HepG2 (cell line): ENCODE measurements around the gene TEAD3. TPM values are rescaled to one million over a fixed set of nuclear protein-coding genes. Genes with fewer than 3 reads are reported as not detected.

Source experiments
- ATAC-seq: fragments of 200-7000 bp; cut with Tn5 transposase; 3 replicates; pipeline ENCODE4 v1.9.1; 2020; ENCODE audit warnings: mild to moderate bottlenecking, moderate library complexity
- BruUV-seq: library from RNA; stranded (reverse); fragments of 400-500 nt; replicated peaks from 2 replicates; lab custom pipeline; 2021; lab: Mats Ljungman, UMichigan
- CTCF ChIA-PET: fragments of 300-600 bp; formaldehyde crosslinking; extraction: SDS; loops from one replicate; lab custom pipeline; 2021; ENCODE audit warnings: low total read pairs, inconsistent platforms, low intra/inter-chr PET ratio; lab: Yijun Ruan, JAX
- POLR2A ChIA-PET: fragments of 350-600 bp; sonication (Branson Sonifier 250); formaldehyde crosslinking; loops from one replicate; lab custom pipeline; 2020; ENCODE audit warnings: antibody characterized with exemption, inconsistent platforms; lab: Yijun Ruan, JAX
- DNase-seq: peaks from one replicate; pipeline ENCODE4 v3.0.0-alpha.2; 2015; ENCODE audit warnings: low spot score
- FAIRE-seq: peaks from 3 replicates; lab custom pipeline; 2011; peaks lifted over from hg19 to GRCh38; lab: Jason Lieb, UNC
- H2AFZ ChIP-seq: one replicate; pipeline ENCODE4 v1.6.1; 2011; ENCODE audit warnings: low read length, inconsistent platforms
- H3K27ac ChIP-seq: fragments of 300-600 bp; 3 replicates; pipeline ENCODE4 v1.8.0; 2011; ENCODE audit warnings: mixed run types, mild to moderate bottlenecking, mixed read lengths, low read length, inconsistent platforms; ENCODE audit not compliant: insufficient read depth; ENCODE audit errors: extremely low read length
- H3K27me3 ChIP-seq, 2 experiments: fragments of 200-600 bp in 1 of 2; 2 replicates in 1 of 2; 3 replicates in 1 of 2; pipeline versions ENCODE4 v1.6.0 to v1.8.0; 2011; ENCODE audit warnings: low read length in 2 of 2, mild to moderate bottlenecking in 2 of 2, moderate library complexity in 2 of 2, inconsistent platforms in 1 of 2; ENCODE audit not compliant: insufficient read depth in 2 of 2, control insufficient read depth in 1 of 2
- H3K36me3 ChIP-seq, 2 experiments: fragments of 200-600 bp in 1 of 2; replicated peaks in 1 of 2; 2 replicates in 1 of 2; 3 replicates in 1 of 2; pipeline versions ENCODE4 v1.5.1 to v1.8.0; 2011; ENCODE audit warnings: low read length in 2 of 2, inconsistent platforms in 1 of 2; ENCODE audit not compliant: insufficient read depth in 2 of 2, control insufficient read depth in 1 of 2
- H3K4me1 ChIP-seq: 2 replicates; pipeline ENCODE4 v1.5.1; 2012; ENCODE audit warnings: low read length, inconsistent platforms; ENCODE audit not compliant: insufficient read depth
- H3K4me2 ChIP-seq: 2 replicates; pipeline ENCODE4 v1.6.0; 2011; ENCODE audit warnings: low read depth, low read length, inconsistent platforms
- H3K4me3 ChIP-seq, 3 experiments: fragments of 200-600 bp in 1 of 3; sonication (generic), shearing (Covaris generic) in 1 of 3; replicated peaks in 1 of 3; 2 replicates each; pipeline ENCODE4 v1.5.1; 2011 to 2016; ENCODE audit warnings: low read length in 3 of 3, inconsistent platforms in 2 of 3, low read depth in 2 of 3, mild to moderate bottlenecking in 2 of 3, control low read depth in 1 of 3, mixed read lengths in 1 of 3; ENCODE audit not compliant: insufficient read depth in 1 of 3
- H3K79me2 ChIP-seq: one replicate; pipeline ENCODE4 v1.6.1; 2011; ENCODE audit warnings: low read length, inconsistent platforms; ENCODE audit not compliant: insufficient read depth
- H3K9ac ChIP-seq: 2 replicates; pipeline ENCODE4 v1.6.0; 2011; ENCODE audit warnings: mild to moderate bottlenecking, low read depth, low read length, inconsistent platforms; ENCODE audit not compliant: insufficient read depth
- H3K9me3 ChIP-seq: 2 replicates; pipeline ENCODE4 v1.5.1; 2012; ENCODE audit warnings: mild to moderate bottlenecking, low read length
- H4K20me1 ChIP-seq: 2 replicates; pipeline ENCODE4 v1.6.0; 2011; ENCODE audit warnings: inconsistent platforms, mild to moderate bottlenecking, low read length, moderate library complexity; ENCODE audit not compliant: insufficient read depth
- MXI1 ChIP-seq: IDR thresholded peaks from 3 replicates; pipeline ENCODE4 v1.6.1; 2012; ENCODE audit warnings: low read depth, low read length, inconsistent platforms, borderline replicate concordance
- NFIB ChIP-seq: sonication (generic); formaldehyde crosslinking; IDR thresholded peaks from 2 replicates; pipeline ENCODE4 v1.9.0; 2021; ENCODE audit warnings: missing genetic modification reagents, mild to moderate bottlenecking, borderline replicate concordance
- TAF1 ChIP-seq: sonication (generic); formaldehyde crosslinking; IDR thresholded peaks from 2 replicates; pipeline ENCODE4 v1.4.0; 2020; ENCODE audit warnings: missing genetic modification reagents
- TFDP1 ChIP-seq: IDR thresholded peaks from 2 replicates; pipeline ENCODE4 v1.6.1; 2016; ENCODE audit warnings: missing compliant biosample characterization, missing genetic modification reagents, borderline replicate concordance
- ZBTB20 ChIP-seq: sonication (generic); formaldehyde crosslinking; IDR thresholded peaks from 2 replicates; pipeline ENCODE4 v1.8.1; 2023; ENCODE audit warnings: missing genetic modification reagents, low read depth, mild to moderate bottlenecking, borderline replicate concordance
- ZBTB7A ChIP-seq: sonication (generic); formaldehyde crosslinking; IDR thresholded peaks from 2 replicates; pipeline ENCODE4 v1.8.0; 2022; ENCODE audit warnings: mild to moderate bottlenecking, missing genetic modification reagents
- ZNF260 ChIP-seq: sonication (generic); formaldehyde crosslinking; IDR thresholded peaks from 2 replicates; pipeline ENCODE4 v1.4.0; 2020; ENCODE audit warnings: missing genetic modification reagents, low read depth, mild to moderate bottlenecking, borderline replicate concordance
- ZNF44 ChIP-seq: sonication (generic); formaldehyde crosslinking; IDR thresholded peaks from 2 replicates; pipeline ENCODE4 v1.5.1; 2020; ENCODE audit warnings: mild to moderate bottlenecking, missing genetic modification reagents
- ZNF619 ChIP-seq: sonication (generic); formaldehyde crosslinking; IDR thresholded peaks from 2 replicates; pipeline ENCODE4 v1.4.0; 2020; ENCODE audit warnings: mild to moderate bottlenecking, missing genetic modification reagents
- ZNF737 ChIP-seq: sonication (generic); formaldehyde crosslinking; IDR thresholded peaks from 2 replicates; pipeline ENCODE4 v1.5.0; 2020; ENCODE audit warnings: missing genetic modification reagents, mild to moderate bottlenecking, borderline replicate concordance
- WGBS: methylation state at CpG from one replicate; pipeline ENCODE4 v1.1.6; 2017; ENCODE audit warnings: low lambda C conversion rate; 5-methylcytosine and 5-hydroxymethylcytosine counted together
- in situ Hi-C: cut with HindIII; loops from 2 replicates; pipeline ENCODE4 v1.10.0; 2017; ENCODE audit warnings: low pct_unique_long_range_greater_than_20kb; ENCODE audit not compliant: extremely low pct_ligation_motif_present
- intact Hi-C: fragments of 100-400 bp; cut with micrococcal nuclease; formaldehyde crosslinking; loops from one replicate; pipeline ENCODE4 v1.10.0; 2022; ENCODE audit not compliant: unreplicated experiment
- polyA plus RNA-seq, 8 experiments: library from polyadenylated mRNA; depleted of rRNA in 3 of 8; stranded (reverse) in 7 of 8; unstranded in 1 of 8; fragments of >200 nt; fragmentation: Illumina TruSeq in 4 of 8; extraction: Trizol in 4 of 8; gene quantifications; 2 replicates each; pipeline versions ENCODE4 v1.2.1 to v1.2.3, GENCODE V29; 2011 to 2016; ENCODE audit warnings: low read depth in 4 of 8, missing spikeins in 1 of 8, mixed read lengths in 1 of 8; ENCODE audit not compliant: insufficient read depth in 1 of 8
- total RNA-seq, 5 experiments: library from RNA; depleted of rRNA; stranded (reverse); fragments of >200 nt; fragmentation: Illumina TruSeq; extraction: Trizol; gene quantifications; 2 replicates each; pipeline ENCODE4 v1.2.3, GENCODE V29; 2016; ENCODE audit warnings: low read depth in 1 of 5
- TF ChIP-seq, protein P1 (sequence below): fragments of 450-650 bp; IDR thresholded peaks from 2 replicates; pipeline ENCODE4 v1.6.1; 2016
- TF ChIP-seq, protein P2 (sequence below): sonication (generic); formaldehyde crosslinking; IDR thresholded peaks from 2 replicates; pipeline ENCODE4 v1.5.0; 2020; ENCODE audit warnings: missing genetic modification reagents, mild to moderate bottlenecking, borderline replicate concordance
- TF ChIP-seq, protein P3 (sequence below): sonication (generic); formaldehyde crosslinking; IDR thresholded peaks from 2 replicates; pipeline ENCODE4 v1.8.0; 2022; ENCODE audit warnings: missing genetic modification reagents, mild to moderate bottlenecking, borderline replicate concordance
- TF ChIP-seq, protein P4 (sequence below): IDR thresholded peaks from 2 replicates; pipeline ENCODE4 v1.6.1; 2012; ENCODE audit warnings: inconsistent platforms

The TEAD3 gene
- total and polyA plus RNA-seq, 2 of the 13 experiments (the other 11 are each of a cell fraction or from before 2014, with no cell fraction given): 15.1 to 16.5 TPM

DNA sequence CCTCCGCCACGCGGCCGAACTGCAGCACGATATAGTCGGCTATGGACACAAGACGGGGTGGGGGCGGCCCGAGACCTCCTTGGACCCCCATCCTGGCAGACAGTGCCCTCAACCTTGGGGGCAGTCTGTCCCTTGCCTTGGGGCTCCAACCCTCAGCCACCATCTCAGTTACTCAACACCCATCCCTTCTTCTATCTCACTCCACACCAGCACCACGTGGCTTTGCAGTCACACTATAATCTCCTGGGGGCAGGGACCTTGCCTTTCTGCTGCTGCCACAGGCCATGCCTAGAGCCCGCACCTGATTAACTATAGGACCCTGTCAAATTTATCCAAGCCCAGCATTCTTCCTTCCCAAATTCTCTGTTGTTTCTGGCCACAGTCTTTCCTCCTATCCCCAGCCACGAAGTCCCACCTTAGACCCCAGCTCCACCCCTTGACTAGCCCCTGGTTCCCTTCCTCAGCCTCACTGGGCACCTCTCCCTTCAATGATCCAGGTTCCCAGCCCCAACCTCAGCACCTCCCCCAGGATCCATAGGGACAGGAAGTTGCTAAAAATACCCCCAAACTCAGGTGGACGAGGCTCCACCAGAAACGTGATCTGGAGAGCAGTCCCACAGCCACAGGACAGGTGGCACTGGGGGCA is 1.7 kb upstream of the TEAD3 start:
- H3K27ac ChIP-seq: no peak overlapping the region
- CTCF ChIA-PET: no interaction called here
- H3K9ac ChIP-seq: no peak overlapping the region
- intact Hi-C loops: no loop called here
- H3K36me3 ChIP-seq: peaks cover 0 to 2% of the 10 kb centered on the region in 2 experiments; a peak in 1 of 5 replicates
- H3K4me3 ChIP-seq: peak overlapping the region in 1 of 3 experiments; percentile 95; a peak in 4 of 6 replicates
- in situ Hi-C loops: no loop called here
- FAIRE-seq (no peak), DNase-seq (no peak), ATAC-seq (no peak)
- H3K9me3 ChIP-seq: no peaks in the 10 kb centered on the region
- no peak overlapping the region for H2AFZ ChIP-seq
- peaks cover 6 to 32% of the 10 kb centered on the region in 2 experiments; a peak in 4 of 5 replicates for H3K27me3 ChIP-seq
- POLR2A ChIA-PET: interaction anchor here (0.6 to 4.0 kb wide), 8 partner anchors 11 to 422 kb away, joined by 3 to 88 read pairs (median 3); partner anchors contain the start of genes RPL10A and SRPK1
- BruUV-seq: TSS peak; percentile 73
- peaks cover 52% of the 10 kb centered on the region for H3K4me1 ChIP-seq
- H3K79me2 ChIP-seq: peaks cover 27% of the 10 kb centered on the region
- peak overlapping the region; percentile 69 for H3K4me2 ChIP-seq
- TF ChIP-seq ZNF737 (CRISPR knock-in tag): 0 out of 2 replicates have a peak, but pooled peaks have one; percentile 9
- TF ChIP-seq ZBTB7A (CRISPR knock-in tag): 0 out of 2 replicates have a peak, but pooled peaks have one; percentile 2
- TF ChIP-seq ZNF44: no peak
- TF ChIP-seq, protein P1, sequence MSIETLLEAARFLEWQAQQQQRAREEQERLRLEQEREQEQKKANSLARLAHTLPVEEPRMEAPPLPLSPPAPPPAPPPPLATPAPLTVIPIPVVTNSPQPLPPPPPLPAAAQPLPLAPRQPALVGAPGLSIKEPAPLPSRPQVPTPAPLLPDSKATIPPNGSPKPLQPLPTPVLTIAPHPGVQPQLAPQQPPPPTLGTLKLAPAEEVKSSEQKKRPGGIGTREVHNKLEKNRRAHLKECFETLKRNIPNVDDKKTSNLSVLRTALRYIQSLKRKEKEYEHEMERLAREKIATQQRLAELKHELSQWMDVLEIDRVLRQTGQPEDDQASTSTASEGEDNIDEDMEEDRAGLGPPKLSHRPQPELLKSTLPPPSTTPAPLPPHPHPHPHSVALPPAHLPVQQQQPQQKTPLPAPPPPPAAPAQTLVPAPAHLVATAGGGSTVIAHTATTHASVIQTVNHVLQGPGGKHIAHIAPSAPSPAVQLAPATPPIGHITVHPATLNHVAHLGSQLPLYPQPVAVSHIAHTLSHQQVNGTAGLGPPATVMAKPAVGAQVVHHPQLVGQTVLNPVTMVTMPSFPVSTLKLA: peak; percentile 10; the same call in 1 of the 2 replicates
- 0 out of 2 replicates have a peak, but pooled peaks have one; percentile 79 for TF ChIP-seq NFIB
- 0 out of 2 replicates have a peak, but pooled peaks have one; percentile 10 for TF ChIP-seq TFDP1 (CRISPR knock-in tag)
- TF ChIP-seq TAF1 (CRISPR knock-in tag): no peak
- TF ChIP-seq, protein P2, sequence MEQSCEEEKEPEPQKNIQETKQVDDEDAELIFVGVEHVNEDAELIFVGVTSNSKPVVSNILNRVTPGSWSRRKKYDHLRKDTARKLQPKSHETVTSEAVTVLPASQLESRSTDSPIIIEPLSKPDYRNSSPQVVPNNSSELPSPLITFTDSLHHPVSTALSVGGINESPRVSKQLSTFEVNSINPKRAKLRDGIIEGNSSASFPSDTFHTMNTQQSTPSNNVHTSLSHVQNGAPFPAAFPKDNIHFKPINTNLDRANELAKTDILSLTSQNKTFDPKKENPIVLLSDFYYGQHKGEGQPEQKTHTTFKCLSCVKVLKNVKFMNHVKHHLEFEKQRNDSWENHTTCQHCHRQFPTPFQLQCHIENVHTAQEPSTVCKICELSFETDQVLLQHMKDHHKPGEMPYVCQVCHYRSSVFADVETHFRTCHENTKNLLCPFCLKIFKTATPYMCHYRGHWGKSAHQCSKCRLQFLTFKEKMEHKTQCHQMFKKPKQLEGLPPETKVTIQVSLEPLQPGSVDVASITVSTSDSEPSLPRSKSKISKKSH: peak; percentile 83; the same call in 1 of the 2 replicates
- TF ChIP-seq ZNF260 (CRISPR knock-in tag): no peak
- TF ChIP-seq ZBTB20 (CRISPR knock-in tag): no peak
- no peak for TF ChIP-seq ZNF619 (CRISPR knock-in tag)
- TF ChIP-seq MXI1: 0 out of 3 replicates have a peak, but pooled peaks have one; percentile 14
- TF ChIP-seq, protein P3, sequence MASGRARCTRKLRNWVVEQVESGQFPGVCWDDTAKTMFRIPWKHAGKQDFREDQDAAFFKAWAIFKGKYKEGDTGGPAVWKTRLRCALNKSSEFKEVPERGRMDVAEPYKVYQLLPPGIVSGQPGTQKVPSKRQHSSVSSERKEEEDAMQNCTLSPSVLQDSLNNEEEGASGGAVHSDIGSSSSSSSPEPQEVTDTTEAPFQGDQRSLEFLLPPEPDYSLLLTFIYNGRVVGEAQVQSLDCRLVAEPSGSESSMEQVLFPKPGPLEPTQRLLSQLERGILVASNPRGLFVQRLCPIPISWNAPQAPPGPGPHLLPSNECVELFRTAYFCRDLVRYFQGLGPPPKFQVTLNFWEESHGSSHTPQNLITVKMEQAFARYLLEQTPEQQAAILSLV (CRISPR knock-in tag): 0 out of 2 replicates have a peak, but pooled peaks have one; percentile 7
- TF ChIP-seq, protein P4, sequence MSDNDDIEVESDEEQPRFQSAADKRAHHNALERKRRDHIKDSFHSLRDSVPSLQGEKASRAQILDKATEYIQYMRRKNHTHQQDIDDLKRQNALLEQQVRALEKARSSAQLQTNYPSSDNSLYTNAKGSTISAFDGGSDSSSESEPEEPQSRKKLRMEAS: peak; percentile 55; the same call in 1 of the 2 replicates
- 55% methylated on average over 11 of the region's 14 CpGs for WGBS
- peaks cover 23% of the 10 kb centered on the region; the same call in 1 of the 2 replicates for H4K20me1 ChIP-seq
